ENCODE results near the gene NLGN4X.

- no peak for TF ChIP-seq CTCF (IDR thresholded peaks at IDR 0.05)
- TF ChIP-seq POLR2A (IDR thresholded peaks at IDR 0.05), result no peak
- TF ChIP-seq EP300 (IDR thresholded peaks at IDR 0.05), result no peak
Observed at GRCh38 chrX:6257025-6257424, 28.4 kb upstream of the NLGN4X start.

All from upper lobe of left lung (tissue), 4 donors.